Erythroblast (primary cell): ENCODE measurements around the gene RPA1.
"Not testable (repeated sequence)": the region's sequence is repeated elsewhere in the genome, so short reads cannot be mapped to it uniquely, and the experiment has no call there.

Experiments used
- DNase-seq, 2 experiments: peaks; one replicate each; lab custom pipeline; 2025; lab: John Stamatoyannopoulos, UW
- GATA1 ChIP-seq: IDR thresholded peaks from 2 replicates; pipeline ENCODE4 v1.6.1; 2011; ENCODE audit warnings: low read depth, mild to moderate bottlenecking, control low read depth, low read length, moderate library complexity
- POLR2A ChIP-seq: IDR thresholded peaks from 2 replicates; pipeline ENCODE4 v1.6.1; 2011; ENCODE audit warnings: mild to moderate bottlenecking, low read length

The RPA1 gene

GRCh38 chr17:1847191-1847590 lies 17.4 kb downstream of the RPA1 start:
- no peak for TF ChIP-seq GATA1
- TF ChIP-seq POLR2A, result no peak
- DNase-seq, result no peak

GRCh38 chr17:1852327-1852726 lies 22.5 kb downstream of the RPA1 start:
- TF ChIP-seq GATA1 (no peak), POLR2A (no peak)
- no peak for DNase-seq

DNA sequence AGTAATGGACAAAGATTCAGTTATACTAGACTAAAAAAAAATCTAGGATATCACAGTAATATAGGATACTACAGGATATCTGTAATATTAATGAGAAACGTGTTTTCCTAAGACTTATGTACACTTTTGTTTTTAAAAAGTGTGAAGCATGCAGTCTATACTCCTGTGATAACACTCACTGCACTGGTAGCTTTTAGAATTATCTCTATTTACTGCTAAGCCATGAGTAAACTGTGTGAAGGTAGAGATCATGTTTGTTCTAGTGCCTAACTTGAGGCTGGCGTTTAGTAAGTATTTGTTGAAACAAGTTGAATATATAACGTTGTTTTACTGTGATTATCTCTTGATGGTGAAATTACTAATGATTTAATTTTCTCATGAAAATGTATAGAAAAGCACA lies 23.9 kb downstream of the RPA1 start:
- TF ChIP-seq POLR2A, result no peak
- no peak for TF ChIP-seq GATA1
- DNase-seq, result no peak

- not testable (repeated sequence) for DNase-seq
Measured at GRCh38 chr17:1856462-1856861, 26.7 kb downstream of the RPA1 start.

- TF ChIP-seq GATA1 (no peak), POLR2A (no peak)
- DNase-seq, result no peak
Measured at GRCh38 chr17:1860978-1861377, 31.2 kb downstream of the RPA1 start.

GRCh38 chr17:1861391-1862010 lies 31.7 kb downstream of the RPA1 start:
- TF ChIP-seq GATA1 (no peak), POLR2A (no peak)
- DNase-seq, result no peak

DNA sequence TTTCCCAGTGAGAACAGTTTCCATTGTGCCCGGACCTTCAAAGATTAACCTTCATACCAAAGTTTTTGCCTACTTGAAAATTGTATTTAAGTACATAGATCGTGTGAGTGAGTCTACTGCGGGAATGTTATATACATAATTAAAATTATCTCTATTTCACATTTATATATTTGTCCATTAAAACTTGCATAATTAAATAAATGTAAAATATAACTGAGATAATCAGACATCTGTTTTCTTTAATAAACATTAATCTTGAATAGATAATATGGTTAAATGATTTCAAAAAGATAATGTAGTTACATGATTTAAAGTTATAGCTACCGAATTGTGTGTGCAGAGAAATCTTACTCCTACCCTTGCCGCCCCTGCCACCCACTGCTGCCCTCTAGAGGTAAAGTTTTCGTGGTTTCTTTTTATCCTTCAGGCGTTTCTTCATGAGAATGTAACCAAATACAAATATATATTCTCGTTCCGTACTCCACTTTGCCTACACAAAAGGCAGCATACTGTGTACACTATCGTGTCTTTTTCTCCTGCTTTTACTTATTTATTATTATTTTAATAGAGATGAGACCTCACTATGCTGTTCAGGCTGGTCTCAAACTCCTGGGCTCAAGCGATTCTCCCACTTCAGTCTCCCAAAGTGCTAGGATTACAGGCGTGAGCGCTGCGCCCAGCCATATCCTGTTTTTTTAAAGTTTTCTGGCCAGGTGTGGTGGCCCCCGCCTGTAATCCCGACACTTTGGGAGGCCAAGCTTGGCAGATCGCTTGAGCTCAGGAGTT lies 35.6 kb downstream of the RPA1 start:
- DNase-seq, result peak; percentile 60 to 86

GRCh38 chr17:1867307-1867706 lies 37.5 kb downstream of the RPA1 start:
- TF ChIP-seq POLR2A, result no peak
- no peak for TF ChIP-seq GATA1
- no peak for DNase-seq

More for the DNA sequence above, 35.6 kb downstream of the RPA1 start:
- TF ChIP-seq POLR2A, result no peak
- no peak for TF ChIP-seq GATA1

DNA sequence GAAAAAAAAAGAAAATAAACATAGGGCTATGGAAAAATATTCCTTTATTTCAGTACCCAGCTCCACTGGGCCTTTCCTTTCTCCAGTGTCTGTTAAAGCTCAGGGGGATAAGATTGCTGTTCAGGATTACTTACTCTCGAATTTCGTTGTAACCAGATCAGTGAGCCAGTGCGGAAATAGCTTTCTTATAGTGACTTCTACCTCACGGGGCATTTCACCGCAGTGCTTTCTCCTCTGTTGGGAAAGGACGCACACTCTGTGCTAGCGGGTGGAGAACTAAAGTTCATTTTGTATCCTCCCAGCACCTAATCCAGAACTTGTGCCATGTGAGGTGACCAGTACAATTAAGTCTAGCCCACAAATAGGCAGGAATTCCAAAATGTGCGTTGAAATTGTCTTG lies 38.3 kb downstream of the RPA1 start:
- TF ChIP-seq POLR2A (no peak), GATA1 (no peak)
- DNase-seq, result no peak

GRCh38 chr17:1870592-1870991 lies 40.8 kb downstream of the RPA1 start:
- DNase-seq, result no peak
- no peak for TF ChIP-seq POLR2A
- TF ChIP-seq GATA1, result no peak

DNA sequence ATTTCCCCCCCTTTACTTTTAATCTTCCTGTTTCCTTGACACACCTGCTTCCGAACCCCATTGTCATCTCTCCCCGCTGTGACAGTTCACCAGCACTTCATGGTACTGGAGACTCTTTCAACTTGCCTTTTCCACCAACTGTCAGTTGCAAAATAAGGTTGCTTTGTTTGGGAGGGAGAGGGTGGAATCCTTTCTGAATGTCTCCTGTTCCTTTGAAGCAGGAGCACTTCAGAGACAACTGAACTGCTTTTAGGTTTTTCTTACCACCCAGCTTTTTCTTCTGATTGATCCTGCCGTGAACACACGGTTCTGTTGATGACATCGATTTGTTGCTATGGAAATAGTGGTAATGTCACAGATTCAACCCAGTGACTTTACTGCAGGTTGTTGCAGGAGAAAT lies 42.0 kb downstream of the RPA1 start:
- DNase-seq, result no peak
- TF ChIP-seq GATA1 (no peak), POLR2A (no peak)

GRCh38 chr17:1872254-1872653 lies 42.4 kb downstream of the RPA1 start:
- no peak for TF ChIP-seq POLR2A
- TF ChIP-seq GATA1, result no peak
- DNase-seq, result no peak

GRCh38 chr17:1872976-1873375 lies 43.2 kb downstream of the RPA1 start:
- TF ChIP-seq GATA1, result no peak
- no peak for TF ChIP-seq POLR2A
- no peak for DNase-seq

DNA sequence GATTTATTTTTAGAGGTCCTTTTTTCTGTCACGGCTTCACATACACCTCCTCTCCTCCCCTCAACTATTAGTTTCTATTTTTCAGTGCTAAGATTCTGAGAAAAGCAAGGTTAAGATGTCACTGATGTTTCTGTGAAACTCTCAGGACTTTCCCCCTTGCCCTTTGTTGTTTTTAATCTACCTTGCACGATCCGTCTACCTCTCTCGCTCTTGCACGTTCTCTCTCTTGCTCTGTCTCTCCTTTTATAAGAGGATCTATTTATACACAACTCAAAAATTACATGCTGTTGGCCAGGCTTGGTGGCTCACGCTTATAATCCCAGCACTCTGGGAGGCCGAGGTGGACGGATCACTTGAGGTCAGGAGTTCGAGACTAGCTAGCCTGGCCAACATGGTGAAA lies 43.6 kb downstream of the RPA1 start:
- DNase-seq, result no peak
- TF ChIP-seq GATA1 (no peak), POLR2A (no peak)

- no peak for DNase-seq
- TF ChIP-seq GATA1, result no peak
- TF ChIP-seq POLR2A, result no peak
Measured at GRCh38 chr17:1875597-1875996, 45.8 kb downstream of the RPA1 start.
